HG03039 (cell line): Measurements from ENCODE around the gene P2RY1.

Source experiments
- ATAC-seq: cut with Tn5 transposase; IDR thresholded peaks from one replicate; pipeline ENCODE4 v1.9.1; 2021; ENCODE audit warnings: mild to moderate bottlenecking, moderate library complexity; ENCODE audit not compliant: unreplicated experiment

P2RY1 gene, protein sequence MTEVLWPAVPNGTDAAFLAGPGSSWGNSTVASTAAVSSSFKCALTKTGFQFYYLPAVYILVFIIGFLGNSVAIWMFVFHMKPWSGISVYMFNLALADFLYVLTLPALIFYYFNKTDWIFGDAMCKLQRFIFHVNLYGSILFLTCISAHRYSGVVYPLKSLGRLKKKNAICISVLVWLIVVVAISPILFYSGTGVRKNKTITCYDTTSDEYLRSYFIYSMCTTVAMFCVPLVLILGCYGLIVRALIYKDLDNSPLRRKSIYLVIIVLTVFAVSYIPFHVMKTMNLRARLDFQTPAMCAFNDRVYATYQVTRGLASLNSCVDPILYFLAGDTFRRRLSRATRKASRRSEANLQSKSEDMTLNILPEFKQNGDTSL

DNA sequence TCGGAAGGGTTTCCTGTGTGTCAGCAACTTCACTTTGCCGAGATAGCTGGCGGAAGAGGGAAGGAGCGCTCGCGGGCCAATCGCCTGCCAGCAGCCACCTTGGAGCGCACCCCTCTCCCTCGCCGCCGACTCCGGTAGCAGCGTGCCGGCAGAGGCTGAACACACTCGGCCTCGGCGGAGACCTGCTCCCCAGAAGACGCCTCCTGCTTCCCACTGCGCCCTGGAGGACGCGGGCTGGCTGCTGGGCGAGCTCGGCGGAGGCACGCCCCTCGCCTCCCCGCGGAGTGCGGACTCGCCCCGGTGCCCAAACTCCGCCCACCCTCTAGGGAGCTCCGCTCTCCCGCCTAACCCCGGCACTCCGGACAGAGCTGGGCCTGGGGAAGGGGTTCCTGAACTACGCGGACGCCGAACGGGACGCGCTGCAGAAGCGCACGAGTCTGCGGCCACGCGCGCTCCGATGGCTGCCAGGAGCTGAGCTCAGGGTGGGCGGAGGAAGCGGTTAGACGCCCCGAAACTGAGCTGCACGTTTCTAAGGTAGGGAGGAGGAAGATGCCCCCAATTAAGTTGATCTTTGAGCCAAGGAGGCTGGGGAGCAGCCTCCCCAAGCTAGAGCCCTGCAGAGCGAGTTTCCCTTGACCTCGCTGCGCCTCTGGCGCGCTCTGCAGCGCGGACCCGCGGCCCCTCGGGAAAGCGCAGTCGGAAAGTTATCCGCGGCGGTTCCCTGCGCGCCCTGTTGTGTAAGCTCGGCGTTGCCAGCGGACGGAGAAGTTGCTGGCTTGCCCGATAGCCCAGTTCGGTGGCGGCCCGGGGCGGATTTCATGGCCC is at the start of gene P2RY1:
Gene P2RY1 (plus strand): TSS at position 356 of the 825 bp plus-strand sequence. CDS start 652 bp downstream, outside the sequence.
- ATAC-seq = peak; percentile 82

DNA sequence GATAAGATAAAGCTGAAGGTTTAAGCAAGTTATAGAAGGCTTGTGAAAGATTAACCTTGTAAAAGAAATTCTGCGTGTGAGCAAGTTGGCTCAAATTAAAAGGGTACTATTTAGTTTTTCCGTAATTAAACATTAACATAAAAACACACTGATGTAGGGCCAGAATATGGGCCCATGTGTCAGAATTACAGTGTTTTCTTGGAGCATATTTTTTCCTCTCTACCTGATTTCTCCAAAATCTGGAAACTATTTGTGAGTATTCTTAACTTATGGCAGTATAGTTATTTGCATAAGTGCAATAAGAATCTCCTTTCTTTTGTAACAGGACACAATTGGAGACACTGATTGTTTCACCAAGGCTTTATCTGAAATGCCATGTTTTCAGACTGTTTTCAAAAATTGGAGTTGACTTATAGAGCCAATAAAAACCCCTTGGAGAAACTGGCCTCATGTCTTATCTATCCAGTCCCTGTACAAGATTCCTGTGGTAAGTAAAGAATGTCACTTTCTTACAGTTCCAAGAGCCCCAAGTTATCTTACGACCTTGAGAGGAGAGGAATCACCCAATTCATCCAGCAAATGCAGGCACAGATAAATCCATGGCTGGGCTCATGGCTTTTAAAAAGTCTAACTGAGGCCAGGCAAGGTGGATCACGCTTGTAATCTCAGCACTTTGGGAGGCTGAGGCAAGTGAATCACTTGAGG is 47.8 kb upstream of the P2RY1 start:
- no peak for ATAC-seq

GRCh38 chr3:152790651-152791387 is 44.1 kb upstream of the P2RY1 start:
- ATAC-seq = no peak

GRCh38 chr3:152793969-152794368 is 41.0 kb upstream of the P2RY1 start:
- no peak for ATAC-seq

- no peak for ATAC-seq
Measured at GRCh38 chr3:152797751-152798432, 37.0 kb upstream of the P2RY1 start.

- no peak for ATAC-seq
Measured at GRCh38 chr3:152811974-152812760, 22.8 kb upstream of the P2RY1 start.

- ATAC-seq = no peak
Measured at GRCh38 chr3:152817400-152817799, 17.5 kb upstream of the P2RY1 start.

GRCh38 chr3:152818027-152818426 is 16.9 kb upstream of the P2RY1 start:
- ATAC-seq = no peak

DNA sequence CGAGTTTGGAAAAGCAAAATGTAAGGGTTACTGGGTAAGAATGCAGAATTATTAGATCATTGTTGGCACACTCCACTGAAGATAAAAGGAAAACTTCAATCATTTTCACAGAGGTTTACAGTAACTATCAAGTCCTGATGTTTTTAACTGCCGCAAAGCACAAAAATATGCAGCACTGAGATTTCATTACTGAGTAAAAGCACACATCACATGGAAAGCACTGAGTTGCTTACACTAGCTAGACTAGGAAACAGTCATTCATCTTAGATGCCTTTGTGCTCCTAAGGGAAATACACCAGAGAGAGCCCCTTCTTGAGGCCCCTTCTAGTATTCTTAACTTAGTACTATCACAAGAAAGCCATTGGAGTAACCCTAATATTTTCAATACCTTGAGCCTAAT is 11.8 kb upstream of the P2RY1 start:
- ATAC-seq = no peak

DNA sequence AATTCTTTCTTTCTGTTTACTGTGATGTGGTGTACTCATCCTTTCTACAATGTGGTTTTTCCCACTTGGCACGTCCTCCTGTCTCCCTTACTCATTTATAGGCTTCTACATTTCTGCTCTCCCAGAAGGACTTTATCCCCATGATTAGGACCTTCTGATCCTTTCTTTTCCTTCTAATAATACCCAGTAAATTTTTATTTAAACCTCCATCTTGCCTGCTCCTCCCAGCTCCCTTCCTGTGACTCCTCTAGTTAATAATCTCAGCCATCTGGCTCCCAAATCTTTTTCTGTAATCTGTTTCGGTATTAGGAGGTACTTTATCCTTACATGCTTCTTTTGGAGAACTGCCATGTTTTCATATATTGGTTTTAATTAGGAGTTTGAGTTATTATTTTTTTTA is 11.2 kb upstream of the P2RY1 start:
- no peak for ATAC-seq

DNA sequence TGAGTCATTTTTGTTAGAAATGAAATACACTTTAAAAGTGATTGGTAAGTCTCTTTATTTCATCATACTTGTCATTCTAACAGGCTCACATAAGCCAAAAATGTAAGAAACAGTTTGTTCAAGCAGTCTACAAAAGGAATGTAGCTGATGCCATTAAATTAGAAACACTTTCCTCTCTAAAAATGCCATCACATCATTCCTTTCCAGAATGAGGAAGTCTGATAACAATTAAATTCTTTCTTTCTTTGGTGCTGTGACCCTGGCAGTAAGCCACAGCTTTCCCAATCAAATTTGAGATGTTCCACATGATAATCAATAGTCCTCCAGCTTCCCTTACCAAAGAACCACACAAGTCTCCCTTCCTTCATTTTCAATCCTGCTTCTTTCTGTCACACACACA is 9.4 kb upstream of the P2RY1 start:
- no peak for ATAC-seq

- ATAC-seq = no peak
Measured at GRCh38 chr3:152826476-152826875, 8.5 kb upstream of the P2RY1 start.

DNA sequence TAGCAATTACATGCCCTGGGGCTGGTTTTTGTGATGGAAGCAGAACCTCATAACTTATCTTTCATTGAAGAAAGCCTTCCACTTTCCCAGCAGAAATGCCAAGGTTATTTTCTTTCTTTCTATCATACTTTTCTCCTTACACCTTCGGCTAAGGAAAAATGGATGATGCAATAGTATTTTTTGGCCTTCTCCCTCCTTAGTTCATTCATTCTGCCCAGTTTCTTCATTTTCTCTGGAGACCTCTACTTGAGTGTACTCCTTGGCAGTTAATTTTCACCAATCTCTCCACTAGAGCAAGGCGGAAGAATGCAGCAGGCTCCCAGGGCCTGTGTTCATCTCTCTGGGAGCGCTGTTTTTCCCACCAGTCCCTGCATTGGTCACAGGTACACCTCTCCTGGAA is 7.6 kb upstream of the P2RY1 start:
- no peak for ATAC-seq

DNA sequence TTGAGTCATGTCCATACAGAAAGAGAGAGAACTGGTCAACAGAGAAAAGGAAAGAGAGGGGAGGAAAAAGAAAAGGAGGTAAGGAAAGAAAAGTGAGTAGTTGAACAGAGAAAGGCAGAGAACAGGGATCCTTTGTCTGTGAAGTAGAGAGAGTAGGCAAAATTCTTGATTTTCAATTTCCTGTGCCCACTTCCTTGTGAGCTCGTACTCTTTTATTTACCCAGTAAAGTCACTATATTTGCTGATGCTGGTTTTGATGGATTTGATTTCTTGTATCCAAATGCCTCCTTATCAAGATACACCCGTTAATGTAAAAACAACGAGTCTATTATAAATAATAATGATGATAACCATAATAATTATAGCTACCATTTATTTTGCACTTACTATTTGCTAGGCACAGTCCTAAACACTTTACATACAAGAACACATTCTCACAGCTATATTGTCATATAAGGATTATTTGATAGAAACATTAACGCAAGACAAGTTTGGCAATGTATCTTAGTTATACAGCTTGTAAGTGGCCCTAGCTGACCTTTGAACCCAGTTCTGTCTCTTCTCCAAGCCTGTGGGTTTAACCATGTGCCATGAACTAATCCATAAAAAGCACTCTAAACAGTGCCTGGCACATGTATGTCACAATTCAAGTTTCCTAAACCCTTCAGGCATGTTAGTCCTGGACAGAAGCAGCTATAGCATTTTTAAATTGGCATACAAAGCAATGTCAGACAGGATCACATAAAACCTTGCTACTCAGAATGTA is 6.7 kb upstream of the P2RY1 start:
- ATAC-seq = no peak

DNA sequence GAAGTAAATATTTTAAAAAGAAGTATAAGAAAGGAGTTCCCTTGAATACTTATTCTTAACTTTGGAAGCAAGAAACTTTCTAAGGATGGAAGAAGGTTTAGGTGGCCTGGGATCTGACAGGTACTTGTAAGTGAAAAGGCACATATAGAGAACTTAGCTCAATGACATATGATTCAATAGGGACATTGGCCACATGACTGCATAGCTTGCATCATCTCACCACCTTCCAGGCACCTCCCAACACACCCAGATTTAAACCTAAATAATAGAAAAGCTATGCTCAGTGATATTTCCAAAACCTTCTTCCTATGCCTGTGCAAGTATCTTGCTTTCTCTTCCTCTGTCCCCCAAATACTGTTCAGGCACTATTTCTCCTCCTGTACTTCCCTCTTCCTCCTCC is 4.7 kb upstream of the P2RY1 start:
- no peak for ATAC-seq

DNA sequence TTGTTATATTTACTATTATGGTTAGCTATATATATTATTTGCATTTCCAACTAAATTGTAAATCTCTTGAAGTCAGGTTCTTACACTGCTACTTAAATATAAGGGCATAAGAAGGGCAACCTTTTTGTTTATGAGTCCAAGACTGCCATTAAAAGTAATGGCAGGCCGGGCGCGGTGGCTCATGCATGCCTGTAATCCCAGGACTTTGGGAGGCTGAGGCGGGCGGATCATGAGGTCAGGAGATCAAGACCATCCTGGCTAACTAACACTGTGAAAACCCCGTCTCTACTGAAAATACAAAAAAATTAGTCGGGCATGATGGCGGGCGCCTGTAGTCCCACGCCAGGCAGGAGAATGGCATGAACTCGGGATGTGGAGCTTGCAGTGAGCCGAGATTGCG is 2.9 kb upstream of the P2RY1 start:
- ATAC-seq = no peak

- ATAC-seq = no peak
Measured at GRCh38 chr3:152833089-152833488, 1.8 kb upstream of the P2RY1 start.

GRCh38 chr3:152834191-152834775 is 648 bp upstream of the P2RY1 start:
- no peak for ATAC-seq
